ENCODE results near the gene ATP6V1F.
A peak's percentile ranks its signal among the peaks of the same experiment; 100 is the strongest.

Gene ATP6V1F

GRCh38 chr7:128884561-128885369 lies 22.1 kb downstream of the ATP6V1F start:
- DNase-seq: no peak

GRCh38 chr7:128885370-128886187 lies 22.9 kb downstream of the ATP6V1F start:
- DNase-seq: no peak

- no peak for DNase-seq
Observed at GRCh38 chr7:128886391-128887168, 23.9 kb downstream of the ATP6V1F start.

- DNase-seq: peak in 1 of 3 experiments; percentile 52
Observed at GRCh38 chr7:128887169-128888038, 24.7 kb downstream of the ATP6V1F start.

- DNase-seq: no peak
Observed at GRCh38 chr7:128888039-128888755, 25.5 kb downstream of the ATP6V1F start.

GRCh38 chr7:128888756-128889095 lies 26.1 kb downstream of the ATP6V1F start:
- peak in 2 of 3 experiments; percentile 69 to 79 for DNase-seq

- peak in 1 of 3 experiments; percentile 48 for DNase-seq
Observed at GRCh38 chr7:128889121-128889520, 26.5 kb downstream of the ATP6V1F start.

GRCh38 chr7:128890306-128891109 lies 27.9 kb downstream of the ATP6V1F start:
- no peak for DNase-seq

- DNase-seq: no peak
Observed at GRCh38 chr7:128891110-128891941, 28.7 kb downstream of the ATP6V1F start.

GRCh38 chr7:128891942-128892269 lies 29.2 kb downstream of the ATP6V1F start:
- DNase-seq: no peak

- DNase-seq: no peak
Observed at GRCh38 chr7:128892521-128893250, 30.0 kb downstream of the ATP6V1F start.

GRCh38 chr7:128893251-128894100 lies 30.8 kb downstream of the ATP6V1F start:
- DNase-seq: no peak

GRCh38 chr7:128894101-128894440 lies 31.4 kb downstream of the ATP6V1F start:
- no peak for DNase-seq

- no peak for DNase-seq
Observed at GRCh38 chr7:128895320-128895719, 32.7 kb downstream of the ATP6V1F start.

- no peak for DNase-seq
Observed at GRCh38 chr7:128899392-128899791, 36.7 kb downstream of the ATP6V1F start.

GRCh38 chr7:128900237-128900636 lies 37.6 kb downstream of the ATP6V1F start:
- no peak for DNase-seq

- no peak for DNase-seq
Observed at GRCh38 chr7:128902761-128903585, 40.3 kb downstream of the ATP6V1F start.
